DMS153 treated with DMSO at 0.1 percent for 48 hours (cell line): ENCODE results near the gene AATF.
A peak's percentile ranks its signal among the peaks of the same experiment; 100 is the strongest.

ENCODE experiments used
- DNase-seq: peaks from one replicate; lab custom pipeline; 2025; ENCODE audit not compliant: unreplicated experiment; lab: John Stamatoyannopoulos, UW

Gene AATF

GRCh38 chr17:37039269-37039668 is 90.5 kb downstream of the AATF start:
- no peak for DNase-seq

- no peak for DNase-seq
Measured at GRCh38 chr17:37041932-37042331, 93.2 kb downstream of the AATF start.

GRCh38 chr17:37043201-37043600 is 94.4 kb downstream of the AATF start:
- no peak for DNase-seq

GRCh38 chr17:37045351-37045922 is 96.7 kb downstream of the AATF start:
- no peak for DNase-seq

GRCh38 chr17:37047631-37048104 is 98.9 kb downstream of the AATF start:
- peak; percentile 67 for DNase-seq

GRCh38 chr17:37048811-37049210 is 100.1 kb downstream of the AATF start:
- no peak for DNase-seq

- no peak for DNase-seq
Measured at GRCh38 chr17:37050920-37051319, 102.2 kb downstream of the AATF start.

- no peak for DNase-seq
Measured at GRCh38 chr17:37051381-37051780, 102.6 kb downstream of the AATF start.

GRCh38 chr17:37051833-37052232 is 103.1 kb downstream of the AATF start:
- DNase-seq: no peak

GRCh38 chr17:37052450-37052849 is 103.7 kb downstream of the AATF start:
- DNase-seq: no peak

- no peak for DNase-seq
Measured at GRCh38 chr17:37054894-37055293, 106.1 kb downstream of the AATF start.

GRCh38 chr17:37056622-37057021 is 107.9 kb downstream of the AATF start:
- DNase-seq: no peak

- no peak for DNase-seq
Measured at GRCh38 chr17:37059493-37059892, 110.7 kb downstream of the AATF start.

- DNase-seq: no peak
Measured at GRCh38 chr17:37060094-37060493, 111.3 kb downstream of the AATF start.

GRCh38 chr17:37060928-37061327 is 112.2 kb downstream of the AATF start:
- DNase-seq: no peak

GRCh38 chr17:37062021-37062420 is 113.3 kb downstream of the AATF start:
- no peak for DNase-seq

GRCh38 chr17:37064206-37064605 is 115.5 kb downstream of the AATF start:
- DNase-seq: no peak

- no peak for DNase-seq
Measured at GRCh38 chr17:37064956-37065355, 116.2 kb downstream of the AATF start.

- DNase-seq: no peak
Measured at GRCh38 chr17:37065486-37066321, 117.0 kb downstream of the AATF start.

GRCh38 chr17:37066322-37067255 is 117.8 kb downstream of the AATF start:
- DNase-seq: no peak

- DNase-seq: no peak
Measured at GRCh38 chr17:37067555-37068111, 118.9 kb downstream of the AATF start.
